Neural progenitor cell (in vitro differentiated cells): ENCODE measurements around the gene RBM47. TPM values are rescaled to one million over a fixed set of nuclear protein-coding genes. Genes with fewer than 3 reads are reported as not detected.
"Not testable (repeated sequence)": the region's sequence is repeated elsewhere in the genome, so short reads cannot be mapped to it uniquely, and the experiment has no call there.

Experiments
- DNase-seq: peaks from one replicate; pipeline ENCODE4 v3.0.0-alpha.2; 2016; ENCODE audit warnings: low spot score
- H2AFZ ChIP-seq: fragments of 200-600 bp; sonication (generic); replicated peaks from 2 replicates; pipeline ENCODE4 v1.6.1; 2016; ENCODE audit warnings: antibody characterized with exemption
- H3F3A ChIP-seq: fragments of 200-600 bp; sonication (generic); 2 replicates; pipeline ENCODE4 v1.6.1; 2016; ENCODE audit warnings: antibody characterized with exemption, low read depth
- H3K27ac ChIP-seq: fragments of 200-600 bp; sonication (generic); 2 replicates; pipeline ENCODE4 v1.5.1; 2016; ENCODE audit warnings: mild to moderate bottlenecking
- H3K27me3 ChIP-seq: fragments of 200-600 bp; sonication (generic); 2 replicates; pipeline ENCODE4 v1.6.1; 2016; ENCODE audit warnings: mild to moderate bottlenecking, moderate library complexity
- H3K36me3 ChIP-seq: fragments of 200-600 bp; sonication (generic); 2 replicates; pipeline ENCODE4 v1.5.1; 2016
- H3K4me1 ChIP-seq: fragments of 200-600 bp; sonication (generic); 2 replicates; pipeline ENCODE4 v1.6.1; 2016; ENCODE audit warnings: mixed run types
- H3K4me2 ChIP-seq: fragments of 200-600 bp; sonication (generic); 2 replicates; pipeline ENCODE4 v1.6.1; 2016
- H3K4me3 ChIP-seq: fragments of 200-600 bp; sonication (generic); 2 replicates; pipeline ENCODE4 v1.5.1; 2016
- H3K79me2 ChIP-seq: fragments of 200-600 bp; sonication (generic); 2 replicates; pipeline ENCODE4 v1.6.1; 2016; ENCODE audit warnings: low read depth
- H3K9ac ChIP-seq: fragments of 200-600 bp; sonication (generic); 2 replicates; pipeline ENCODE4 v1.6.1; 2016
- H3K9me3 ChIP-seq: fragments of 200-600 bp; sonication (generic); 2 replicates; pipeline ENCODE4 v1.5.1; 2016; ENCODE audit warnings: low read depth
- H4K20me1 ChIP-seq: fragments of 200-600 bp; sonication (generic); 2 replicates; pipeline ENCODE4 v1.6.1; 2016; ENCODE audit warnings: low read depth
- H3K27ac Mint-ChIP-seq: 3 replicates; pipeline ENCODE4 v1.8.0; 2021; ENCODE audit warnings: mixed read lengths
- H3K27me3 Mint-ChIP-seq: 2 replicates; pipeline ENCODE4 v1.8.0; 2022; ENCODE audit warnings: low read depth, mild to moderate bottlenecking, inconsistent platforms, moderate library complexity, mixed read lengths; ENCODE audit not compliant: insufficient read depth
- H3K36me3 Mint-ChIP-seq: 3 replicates; pipeline ENCODE4 v1.8.0; 2021; ENCODE audit warnings: mixed read lengths
- H3K4me1 Mint-ChIP-seq: 3 replicates; pipeline ENCODE4 v1.8.0; 2021; ENCODE audit warnings: mixed read lengths
- H3K4me3 Mint-ChIP-seq: 3 replicates; pipeline ENCODE4 v1.8.0; 2021; ENCODE audit warnings: mild to moderate bottlenecking, moderate library complexity, mixed read lengths
- H3K9me3 Mint-ChIP-seq: 3 replicates; pipeline ENCODE4 v1.8.0; 2020; ENCODE audit warnings: mixed read lengths
- CTCF ChIP-seq: fragments of 200-600 bp; sonication (generic); IDR thresholded peaks from 2 replicates; pipeline ENCODE4 v1.5.1; 2017; ENCODE audit warnings: antibody characterized with exemption, mild to moderate bottlenecking
- EZH2 ChIP-seq: fragments of 200-600 bp; sonication (generic); IDR thresholded peaks from 2 replicates; pipeline ENCODE4 v1.6.1; 2017; ENCODE audit warnings: antibody characterized with exemption, mild to moderate bottlenecking, moderate library complexity
- EZH2phosphoT487 ChIP-seq: fragments of 200-600 bp; sonication (generic); IDR thresholded peaks from 2 replicates; pipeline ENCODE4 v1.6.1; 2017; ENCODE audit warnings: antibody characterized with exemption
- total RNA-seq: library from RNA; depleted of rRNA; stranded (reverse); fragments of >200 nt; gene quantifications from 2 replicates; pipeline ENCODE4 v1.2.3, GENCODE V29; 2015; ENCODE audit warnings: low replicate concordance

Gene RBM47
- total RNA-seq, 1 donor from 2014 or later: 2.9 TPM

DNA sequence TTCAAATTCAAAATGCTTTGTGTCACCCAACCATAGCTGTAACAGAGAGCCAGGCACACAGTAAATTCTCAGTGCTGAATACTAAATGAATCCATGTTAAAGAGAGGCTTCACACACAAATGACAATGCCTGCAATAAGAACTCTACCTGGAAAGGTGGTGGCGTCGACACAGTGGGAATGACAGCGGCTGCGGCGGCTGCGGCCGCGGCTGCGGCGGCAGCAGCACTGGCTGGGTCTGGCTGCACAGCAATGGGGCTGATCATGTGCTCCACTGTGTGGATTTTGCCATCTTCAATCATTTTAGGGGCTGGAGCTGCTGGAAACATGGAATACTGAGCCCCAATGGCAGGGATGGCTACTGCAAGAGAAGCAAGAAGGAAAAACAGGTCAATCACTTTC, 197.2 kb downstream of the RBM47 start:
- peaks cover 4% of the 10 kb centered on the region for H3K9me3 Mint-ChIP-seq
- no peak overlapping the region for H3K4me2 ChIP-seq
- no peaks in the 10 kb centered on the region for H3K79me2 ChIP-seq
- H3K9ac ChIP-seq: no peak overlapping the region
- no peaks in the 10 kb centered on the region for H3K27me3 Mint-ChIP-seq
- H3K4me3 ChIP-seq: no peak overlapping the region
- no peaks in the 10 kb centered on the region for H3K36me3 ChIP-seq
- no peak overlapping the region for H3K27ac Mint-ChIP-seq
- H4K20me1 ChIP-seq: no peaks in the 10 kb centered on the region
- H3K27ac ChIP-seq: no peak overlapping the region
- no peak overlapping the region for H2AFZ ChIP-seq
- H3K36me3 Mint-ChIP-seq: peaks cover 3% of the 10 kb centered on the region
- peaks cover 8% of the 10 kb centered on the region for H3K4me1 ChIP-seq
- no peak for TF ChIP-seq CTCF
- no peak for TF ChIP-seq EZH2
- no peak for TF ChIP-seq EZH2phosphoT487
- H3K4me1 Mint-ChIP-seq: no peaks in the 10 kb centered on the region
- no peaks in the 10 kb centered on the region for H3K27me3 ChIP-seq
- peaks cover 3% of the 10 kb centered on the region for H3F3A ChIP-seq
- DNase-seq: no peak
- no peak overlapping the region for H3K4me3 Mint-ChIP-seq
- H3K9me3 ChIP-seq: no peaks in the 10 kb centered on the region

- not testable (repeated sequence) for H3K36me3 ChIP-seq, H3K4me3 Mint-ChIP-seq, H3K27me3 ChIP-seq, H3F3A ChIP-seq, H3K36me3 Mint-ChIP-seq, H3K9me3 Mint-ChIP-seq, H3K27me3 Mint-ChIP-seq, H3K9ac ChIP-seq, H3K4me1 Mint-ChIP-seq, H3K27ac Mint-ChIP-seq, DNase-seq, H3K27ac ChIP-seq, H3K9me3 ChIP-seq, H3K4me3 ChIP-seq, H3K4me2 ChIP-seq, H3K79me2 ChIP-seq, H3K4me1 ChIP-seq, H4K20me1 ChIP-seq
- H2AFZ ChIP-seq: peak overlapping the region; percentile 40
These were observed 201.8 kb downstream of the RBM47 start for GRCh38 chr4:40427871-40428270.

DNA sequence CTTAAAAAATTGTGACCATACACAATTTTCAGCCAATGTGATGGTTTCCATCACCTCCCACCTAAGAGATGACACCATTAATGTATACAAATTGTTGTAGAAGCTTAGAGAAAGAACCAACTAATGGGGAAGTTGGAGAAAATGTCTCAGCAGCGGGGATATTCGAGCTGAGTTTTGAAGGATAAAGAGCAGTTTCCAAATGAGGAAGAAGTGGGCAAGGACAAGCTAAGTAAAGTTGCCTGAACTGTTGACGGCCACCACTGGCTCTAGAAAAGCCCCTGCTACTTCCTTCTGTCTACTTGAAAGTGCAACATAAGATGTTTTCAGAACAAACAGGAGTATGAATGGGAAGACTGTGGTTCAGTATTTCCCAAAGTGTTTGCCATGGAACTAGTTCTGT, 202.5 kb downstream of the RBM47 start:
- no peaks in the 10 kb centered on the region for H3K36me3 Mint-ChIP-seq
- peaks cover 2% of the 10 kb centered on the region for H3K27me3 Mint-ChIP-seq
- no peak overlapping the region for H3K27ac Mint-ChIP-seq

More for the DNA sequence above, 202.5 kb downstream of the RBM47 start:
- Histone ChIP-seq H3K4me2 (no peak overlapping the region), H3F3A (no peaks in the 10 kb centered on the region), H3K79me2 (no peaks in the 10 kb centered on the region), H3K36me3 (no peaks in the 10 kb centered on the region), H2AFZ (no peak overlapping the region), H3K27me3 (no peaks in the 10 kb centered on the region), H3K4me3 (no peak overlapping the region), H3K9ac (no peak overlapping the region), H3K27ac (no peak overlapping the region), H4K20me1 (no peaks in the 10 kb centered on the region), H3K9me3 (no peaks in the 10 kb centered on the region), H3K4me1 (peaks cover 3% of the 10 kb centered on the region)
- Mint-ChIP-seq H3K4me3 (no peak overlapping the region), H3K4me1 (no peaks in the 10 kb centered on the region), H3K9me3 (no peaks in the 10 kb centered on the region)
- no peak for TF ChIP-seq CTCF
- TF ChIP-seq EZH2: no peak
- no peak for TF ChIP-seq EZH2phosphoT487
- no peak for DNase-seq
